Smooth muscle cell (in vitro differentiated cells): ENCODE measurements around the gene ARHGAP32. TPM values are rescaled to one million over a fixed set of nuclear protein-coding genes. Genes with fewer than 3 reads are reported as not detected.

Experiments
- DNase-seq: peaks from one replicate; lab custom pipeline; 2025; ENCODE audit not compliant: unreplicated experiment; lab: John Stamatoyannopoulos, UW
- H2AFZ ChIP-seq: fragments of 200-600 bp; sonication (generic); 2 replicates; pipeline ENCODE4 v1.6.0; 2016; ENCODE audit warnings: antibody characterized with exemption, low read depth, mild to moderate bottlenecking
- H3F3A ChIP-seq: fragments of 200-600 bp; sonication (generic); 2 replicates; pipeline ENCODE4 v1.6.0; 2017; ENCODE audit warnings: antibody characterized with exemption, low read depth
- H3K27ac ChIP-seq: fragments of 200-600 bp; sonication (generic); 2 replicates; pipeline ENCODE4 v1.5.1; 2016; ENCODE audit warnings: low read depth, mild to moderate bottlenecking
- H3K27me3 ChIP-seq: fragments of 200-600 bp; sonication (generic); 2 replicates; pipeline ENCODE4 v1.6.1; 2016; ENCODE audit warnings: low read depth, mild to moderate bottlenecking
- H3K36me3 ChIP-seq: fragments of 200-600 bp; sonication (generic); 2 replicates; pipeline ENCODE4 v1.5.1; 2016; ENCODE audit warnings: low read depth
- H3K4me1 ChIP-seq: fragments of 200-600 bp; sonication (generic); 2 replicates; pipeline ENCODE4 v1.5.1; 2016; ENCODE audit warnings: low read depth
- H3K4me2 ChIP-seq: fragments of 200-600 bp; sonication (generic); 2 replicates; pipeline ENCODE4 v1.6.0; 2016; ENCODE audit warnings: mild to moderate bottlenecking
- H3K4me3 ChIP-seq: fragments of 200-600 bp; sonication (generic); 2 replicates; pipeline ENCODE4 v1.5.1; 2016; ENCODE audit warnings: mild to moderate bottlenecking
- H3K79me2 ChIP-seq: fragments of 200-600 bp; sonication (generic); 2 replicates; pipeline ENCODE4 v1.6.0; 2016; ENCODE audit warnings: low read depth, mild to moderate bottlenecking
- H3K9ac ChIP-seq: fragments of 200-600 bp; sonication (generic); 2 replicates; pipeline ENCODE4 v1.6.0; 2016; ENCODE audit warnings: low read depth
- H3K9me3 ChIP-seq: fragments of 200-600 bp; sonication (generic); replicated peaks from 2 replicates; pipeline ENCODE4 v1.5.1; 2016; ENCODE audit warnings: low read depth
- H4K20me1 ChIP-seq: fragments of 200-600 bp; sonication (generic); 2 replicates; pipeline ENCODE4 v1.6.0; 2016; ENCODE audit warnings: low read depth
- WGBS: methylation state at CpG from one replicate; pipeline ENCODE4 v1.1.7; 2016; ENCODE audit warnings: low lambda C conversion rate; 5-methylcytosine and 5-hydroxymethylcytosine counted together
- polyA plus RNA-seq: library from polyadenylated mRNA; unstranded; fragments of >200 nt; fragmentation: Nextera tagmentation; extraction: Ambion mirVana; gene quantifications from 2 replicates; pipeline ENCODE4 v1.2.1, GENCODE V29; 2016
- total RNA-seq: library from RNA; depleted of rRNA; stranded (reverse); fragments of >200 nt; gene quantifications from 2 replicates; pipeline ENCODE4 v1.2.3, GENCODE V29; 2014
- TF ChIP-seq, protein P1 (sequence below): fragments of 200-600 bp; sonication (generic); IDR thresholded peaks from 2 replicates; pipeline ENCODE4 v1.5.1; 2017; ENCODE audit warnings: borderline replicate concordance, mild to moderate bottlenecking, antibody characterized with exemption; ENCODE audit not compliant: insufficient read depth, poor library complexity, severe bottlenecking

Gene ARHGAP32
- total and polyA plus RNA-seq, 2 experiments from 2014 or later: 8.8 to 17.8 TPM

DNA sequence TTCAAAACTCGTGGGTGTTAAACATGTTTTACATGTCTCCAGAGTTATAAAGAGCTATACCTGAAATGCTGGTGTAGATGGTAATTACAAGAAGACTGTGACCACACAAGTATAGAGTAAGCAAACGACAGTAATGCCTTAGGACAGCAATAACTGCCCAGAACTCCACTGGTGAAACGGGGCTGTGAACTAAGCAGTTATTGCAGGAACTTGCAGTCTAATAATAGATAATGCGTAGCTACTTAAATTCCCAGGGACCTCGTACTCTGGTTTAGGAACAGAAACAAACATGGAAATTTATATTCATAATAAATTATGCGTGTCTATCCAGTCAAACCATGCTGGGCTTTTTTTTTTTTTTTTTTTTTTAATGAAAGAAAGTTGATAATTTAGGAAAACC, 224.5 kb downstream of the ARHGAP32 start:
- Histone ChIP-seq H3K9me3 (no peaks in the 10 kb centered on the region), H3K79me2 (no peaks in the 10 kb centered on the region), H3K27me3 (no peaks in the 10 kb centered on the region), H3K4me1 (no peaks in the 10 kb centered on the region), H3K27ac (no peak overlapping the region), H2AFZ (no peak overlapping the region), H3K4me3 (no peak overlapping the region), H3K36me3 (peaks cover 6% of the 10 kb centered on the region), H3K9ac (no peak overlapping the region), H3K4me2 (no peak overlapping the region), H4K20me1 (no peaks in the 10 kb centered on the region), H3F3A (no peaks in the 10 kb centered on the region)
- TF ChIP-seq, protein P1, sequence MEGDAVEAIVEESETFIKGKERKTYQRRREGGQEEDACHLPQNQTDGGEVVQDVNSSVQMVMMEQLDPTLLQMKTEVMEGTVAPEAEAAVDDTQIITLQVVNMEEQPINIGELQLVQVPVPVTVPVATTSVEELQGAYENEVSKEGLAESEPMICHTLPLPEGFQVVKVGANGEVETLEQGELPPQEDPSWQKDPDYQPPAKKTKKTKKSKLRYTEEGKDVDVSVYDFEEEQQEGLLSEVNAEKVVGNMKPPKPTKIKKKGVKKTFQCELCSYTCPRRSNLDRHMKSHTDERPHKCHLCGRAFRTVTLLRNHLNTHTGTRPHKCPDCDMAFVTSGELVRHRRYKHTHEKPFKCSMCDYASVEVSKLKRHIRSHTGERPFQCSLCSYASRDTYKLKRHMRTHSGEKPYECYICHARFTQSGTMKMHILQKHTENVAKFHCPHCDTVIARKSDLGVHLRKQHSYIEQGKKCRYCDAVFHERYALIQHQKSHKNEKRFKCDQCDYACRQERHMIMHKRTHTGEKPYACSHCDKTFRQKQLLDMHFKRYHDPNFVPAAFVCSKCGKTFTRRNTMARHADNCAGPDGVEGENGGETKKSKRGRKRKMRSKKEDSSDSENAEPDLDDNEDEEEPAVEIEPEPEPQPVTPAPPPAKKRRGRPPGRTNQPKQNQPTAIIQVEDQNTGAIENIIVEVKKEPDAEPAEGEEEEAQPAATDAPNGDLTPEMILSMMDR: no peak
- 85% methylated on average over 6 of the region's 6 CpGs for WGBS
- no peak for DNase-seq

DNA sequence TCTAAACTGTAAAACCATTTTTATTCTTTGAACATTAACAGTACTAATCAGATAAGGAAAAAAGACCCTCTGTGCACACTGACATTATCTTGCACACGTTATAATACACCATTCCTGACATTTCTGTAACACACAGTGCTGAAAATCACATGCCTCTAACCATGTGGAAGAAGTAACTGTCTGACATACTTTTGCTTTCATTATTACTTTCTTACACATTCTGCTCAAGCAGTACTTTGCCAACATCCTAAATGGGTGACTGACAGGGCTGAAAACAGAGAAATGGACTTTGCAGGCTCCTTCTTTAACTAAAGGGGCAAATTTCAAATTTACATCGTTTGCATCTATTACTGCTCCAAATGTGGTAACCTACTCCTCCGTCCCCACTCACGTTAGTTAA, 226.6 kb downstream of the ARHGAP32 start:
- Histone ChIP-seq H3K9ac (no peak overlapping the region), H2AFZ (no peak overlapping the region), H3K4me1 (no peaks in the 10 kb centered on the region), H3K9me3 (no peaks in the 10 kb centered on the region), H3K4me2 (no peak overlapping the region), H3F3A (no peaks in the 10 kb centered on the region), H3K36me3 (no peaks in the 10 kb centered on the region), H3K27me3 (no peaks in the 10 kb centered on the region), H3K27ac (no peak overlapping the region), H4K20me1 (no peaks in the 10 kb centered on the region), H3K79me2 (no peaks in the 10 kb centered on the region), H3K4me3 (no peak overlapping the region)
- TF ChIP-seq, protein P1: no peak
- 66% methylated on average over 4 of the region's 4 CpGs for WGBS
- no peak for DNase-seq

DNA sequence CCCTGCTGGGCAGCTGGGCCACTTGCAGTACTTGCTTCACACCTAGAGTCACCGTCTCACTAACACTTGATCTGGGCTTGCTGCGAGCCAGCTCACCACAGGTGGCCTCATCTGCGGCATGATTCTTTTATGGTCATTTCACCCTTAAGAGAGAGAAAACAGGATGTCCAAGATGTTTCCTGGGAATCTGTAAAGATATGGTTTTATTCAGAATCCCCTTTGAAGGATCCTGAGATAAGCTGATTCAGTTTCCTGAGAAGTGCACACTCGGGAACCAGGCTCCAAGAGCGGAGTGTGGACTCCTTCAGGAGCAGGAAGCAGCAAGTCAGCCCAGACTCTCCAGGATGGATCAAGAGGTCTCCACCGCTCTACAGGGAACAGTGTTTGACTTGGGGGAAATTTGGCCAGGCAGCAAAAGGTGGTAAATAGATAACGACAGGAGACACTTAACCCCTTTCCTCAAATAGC, 227.6 kb downstream of the ARHGAP32 start:
- H3K4me3 ChIP-seq: no peak overlapping the region
- H2AFZ ChIP-seq: no peak overlapping the region
- WGBS: 80% methylated on average over 7 of the region's 7 CpGs
- no peaks in the 10 kb centered on the region for H3K36me3 ChIP-seq
- no peaks in the 10 kb centered on the region for H3K27me3 ChIP-seq
- no peak overlapping the region for H3K4me2 ChIP-seq
- no peak overlapping the region for H3K9ac ChIP-seq
- no peak overlapping the region for H3K27ac ChIP-seq
- H3F3A ChIP-seq: no peaks in the 10 kb centered on the region
- no peak for DNase-seq
- no peaks in the 10 kb centered on the region for H3K9me3 ChIP-seq
- TF ChIP-seq, protein P1: no peak
- H3K79me2 ChIP-seq: no peaks in the 10 kb centered on the region
- H4K20me1 ChIP-seq: no peaks in the 10 kb centered on the region
- H3K4me1 ChIP-seq: no peaks in the 10 kb centered on the region

DNA sequence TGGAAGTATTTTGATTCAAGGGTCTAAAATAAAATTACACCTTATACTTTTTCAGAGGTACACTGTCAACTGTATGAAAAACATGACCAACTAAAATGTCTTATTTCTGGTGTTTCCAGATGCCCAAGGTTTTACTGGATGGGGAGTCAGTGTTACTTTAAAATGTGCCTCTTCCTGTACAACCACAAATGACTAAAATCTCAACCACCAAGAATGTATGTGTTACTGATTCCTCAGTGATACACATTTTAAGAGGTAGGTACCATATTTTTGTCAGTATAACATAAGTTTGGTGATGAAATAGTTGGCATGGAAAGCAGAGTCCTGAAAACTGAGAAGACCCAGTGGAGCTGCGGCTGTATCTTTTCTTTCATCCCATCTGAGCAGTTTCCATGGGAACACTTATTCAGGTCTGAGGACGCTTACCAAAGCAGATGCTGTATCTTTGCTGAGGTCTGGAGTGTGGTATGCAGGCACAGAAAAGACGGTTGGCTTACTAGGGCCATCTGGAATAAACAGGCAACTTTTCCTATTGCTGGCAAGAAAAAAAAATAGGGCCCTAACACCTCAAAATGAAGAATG, 228.3 kb downstream of the ARHGAP32 start:
- no peak for DNase-seq
- no peak overlapping the region for H3K4me3 ChIP-seq
- no peak overlapping the region for H3K4me2 ChIP-seq
- WGBS: 75% methylated on average over 3 of the region's 3 CpGs
- H3K27ac ChIP-seq: no peak overlapping the region
- no peaks in the 10 kb centered on the region for H3K79me2 ChIP-seq
- H3K9ac ChIP-seq: no peak overlapping the region
- H3K27me3 ChIP-seq: no peaks in the 10 kb centered on the region
- no peaks in the 10 kb centered on the region for H3K4me1 ChIP-seq
- no peaks in the 10 kb centered on the region for H3F3A ChIP-seq
- TF ChIP-seq, protein P1: no peak
- H4K20me1 ChIP-seq: no peaks in the 10 kb centered on the region
- H2AFZ ChIP-seq: no peak overlapping the region
- no peaks in the 10 kb centered on the region for H3K9me3 ChIP-seq
- H3K36me3 ChIP-seq: no peaks in the 10 kb centered on the region
